HEK293T (cell line): ENCODE data around the gene ATP5ME.

Source experiments
- PKNOX1 ChIP-seq: fragments of 450-650 bp; IDR thresholded peaks from 2 replicates; pipeline ENCODE4 v1.6.1; 2016
- TARDBP ChIP-seq: fragments of 450-650 bp; IDR thresholded peaks from 2 replicates; pipeline ENCODE4 v1.6.1; 2016

DNA sequence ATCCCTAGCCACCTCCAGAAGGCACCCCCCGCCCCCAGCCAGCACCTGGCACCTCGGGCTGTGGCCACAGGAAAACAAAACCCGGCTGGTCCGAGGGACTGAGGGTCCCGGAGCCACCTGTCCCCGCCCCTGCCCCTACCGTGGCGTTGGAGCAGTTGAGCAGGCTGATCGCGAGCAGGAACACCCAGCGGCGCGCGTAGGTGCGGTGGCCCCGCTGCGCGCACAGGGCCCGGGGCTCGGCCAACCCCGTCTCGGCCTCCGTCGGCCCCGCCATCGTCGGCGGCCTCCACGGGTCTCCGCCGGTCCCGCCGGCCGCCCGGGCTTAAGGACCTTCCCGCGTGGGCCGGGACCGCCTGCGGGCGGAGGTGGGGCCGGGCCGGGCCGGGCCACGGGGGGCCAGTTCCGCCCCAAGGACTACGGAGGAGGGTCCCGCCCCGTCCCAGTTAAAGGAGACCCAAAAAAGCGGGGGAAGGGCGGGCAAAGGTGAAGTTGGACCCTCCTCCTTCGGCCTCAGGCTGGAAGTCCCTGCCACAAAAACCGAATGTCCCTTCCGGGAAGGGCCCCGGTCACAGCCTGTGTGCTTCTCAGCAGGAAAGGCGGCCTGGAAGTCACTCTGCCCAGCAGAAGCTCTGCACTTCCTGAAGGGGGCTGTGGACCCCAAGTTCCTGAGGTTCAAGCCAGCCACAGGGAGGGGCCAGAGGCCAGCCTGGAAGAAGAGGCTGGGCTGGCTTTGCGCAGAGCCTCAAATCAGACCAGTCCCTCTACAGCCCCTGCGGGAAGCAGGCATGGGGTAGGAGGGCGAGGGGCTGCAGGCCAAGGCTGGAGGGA is 15.0 kb upstream of the ATP5ME start, which contains the start of gene SLC49A3:
- no peak for TF ChIP-seq TARDBP
- TF ChIP-seq PKNOX1 = no peak
